GM21367 (cell line): ENCODE data around the gene NEURL1.
"Not testable (repeated sequence)": the region's sequence is repeated elsewhere in the genome, so short reads cannot be mapped to it uniquely, and the experiment has no call there.

Experiments used
- ATAC-seq: cut with Tn5 transposase; IDR thresholded peaks from one replicate; pipeline ENCODE4 v1.9.1; 2021; ENCODE audit not compliant: unreplicated experiment

NEURL1 gene

DNA sequence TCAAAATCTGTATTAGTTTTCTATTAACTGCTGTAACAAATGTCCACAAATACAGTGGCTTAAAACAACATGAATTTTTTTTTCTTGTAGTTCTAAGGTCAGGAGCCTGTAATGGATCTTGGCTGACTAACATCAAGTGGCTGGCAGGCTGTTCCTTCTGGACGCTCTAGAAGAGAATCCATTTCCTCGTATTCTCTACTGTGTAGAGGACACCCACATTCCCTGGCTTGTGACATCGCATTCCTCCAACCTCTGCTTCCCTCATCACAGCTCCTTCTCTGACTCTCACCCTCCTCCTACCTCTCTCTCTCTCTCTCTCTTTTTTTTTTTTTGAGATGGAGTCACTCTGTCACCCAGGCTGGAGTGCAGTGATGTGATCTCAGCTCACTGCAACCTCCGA, 30.0 kb upstream of the NEURL1 start:
- no peak for ATAC-seq

DNA sequence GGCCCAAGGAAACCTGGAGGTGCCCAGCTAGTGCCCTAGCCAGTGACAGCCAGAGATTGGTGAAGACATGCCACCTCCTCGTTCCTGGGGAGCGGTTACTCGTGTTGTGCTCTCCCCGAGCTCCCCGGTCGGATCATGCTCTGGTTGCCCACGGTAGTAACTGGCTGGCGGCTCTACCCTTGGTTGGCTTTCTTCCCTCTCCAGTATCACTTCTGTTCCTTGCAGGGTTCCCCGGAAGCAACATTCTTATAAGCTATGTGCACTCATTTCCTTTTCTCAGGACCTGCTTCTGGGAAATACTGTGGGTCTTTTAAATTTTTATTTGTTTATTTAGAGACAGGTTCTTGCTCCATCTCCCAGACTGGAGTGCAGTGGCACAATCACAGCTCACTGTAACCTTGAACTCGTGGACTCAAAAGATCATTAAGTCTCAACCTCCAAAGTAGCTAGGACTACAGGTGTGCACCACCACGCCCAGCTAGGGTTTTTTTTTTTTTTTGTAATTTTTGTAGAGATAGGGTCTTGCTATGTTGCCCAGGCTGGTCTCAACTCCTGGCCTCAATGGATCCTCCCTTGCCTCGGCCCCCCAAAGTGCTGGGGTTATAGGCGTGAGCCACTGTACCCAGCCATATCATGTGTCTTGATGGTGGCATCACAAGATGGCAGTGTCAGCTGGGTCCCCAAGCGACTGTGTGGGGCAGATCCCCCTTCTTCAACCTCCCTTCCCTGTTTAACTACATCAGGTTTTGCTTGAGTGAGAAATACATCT, 27.9 kb upstream of the NEURL1 start:
- ATAC-seq, result no peak

DNA sequence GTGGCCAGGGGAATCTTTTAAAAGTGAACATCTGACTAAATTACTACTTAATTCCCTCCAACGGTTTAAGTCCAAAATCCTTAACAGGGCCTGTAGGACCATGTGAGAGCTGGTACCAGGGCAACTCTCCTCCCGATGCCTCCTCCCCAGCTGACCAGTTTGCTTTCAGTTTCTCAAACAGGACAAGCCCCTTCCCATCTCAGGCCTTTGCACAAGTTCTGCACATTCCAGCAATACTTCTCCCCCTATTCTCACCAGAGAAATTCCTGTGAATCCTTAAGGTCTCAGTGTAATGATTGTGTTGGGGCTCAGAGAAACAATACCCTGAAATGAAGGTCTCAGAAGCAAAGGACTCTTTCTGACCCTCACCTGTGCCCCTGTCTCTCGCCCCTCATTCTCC, 26.8 kb upstream of the NEURL1 start:
- no peak for ATAC-seq

DNA sequence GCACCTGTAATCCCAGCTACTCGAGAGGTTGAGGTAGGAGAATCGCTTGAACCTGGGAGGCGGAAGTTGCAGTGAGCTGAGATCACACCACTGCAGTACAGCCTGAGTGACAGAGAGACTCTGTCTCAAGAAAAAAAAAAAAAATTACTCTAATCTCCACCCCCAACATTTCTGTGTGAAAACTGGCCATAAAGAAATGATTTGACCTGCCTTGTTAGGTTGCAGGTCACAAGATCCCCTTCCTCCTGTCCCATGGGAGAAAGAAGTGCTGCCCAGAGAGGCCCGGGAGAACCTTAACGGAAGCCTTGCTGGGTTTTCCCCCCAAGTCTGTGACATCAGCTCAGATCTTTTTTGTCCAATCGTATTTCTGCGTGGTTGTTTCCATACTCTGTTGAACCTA, 26.1 kb upstream of the NEURL1 start:
- ATAC-seq, result peak; percentile 32

DNA sequence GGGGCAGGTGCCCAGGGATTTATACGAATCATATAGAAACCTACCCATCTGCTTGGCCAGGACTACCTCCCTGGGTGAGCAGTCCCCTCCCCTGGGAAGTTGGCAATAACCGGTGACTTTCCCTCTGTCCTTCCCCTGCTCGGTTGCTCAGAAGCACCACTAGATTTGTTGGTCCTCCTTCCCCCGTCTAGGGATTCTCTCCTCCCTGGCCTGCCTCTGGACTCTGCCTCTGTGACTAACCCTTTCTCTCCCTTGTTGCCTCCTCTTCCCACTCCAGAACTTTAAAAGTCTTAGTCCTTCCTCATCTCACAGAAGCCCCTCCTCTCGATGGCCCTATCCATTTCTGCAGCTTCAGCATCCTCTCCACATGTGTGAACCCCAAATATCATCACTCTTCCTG, 24.3 kb upstream of the NEURL1 start:
- no peak for ATAC-seq

DNA sequence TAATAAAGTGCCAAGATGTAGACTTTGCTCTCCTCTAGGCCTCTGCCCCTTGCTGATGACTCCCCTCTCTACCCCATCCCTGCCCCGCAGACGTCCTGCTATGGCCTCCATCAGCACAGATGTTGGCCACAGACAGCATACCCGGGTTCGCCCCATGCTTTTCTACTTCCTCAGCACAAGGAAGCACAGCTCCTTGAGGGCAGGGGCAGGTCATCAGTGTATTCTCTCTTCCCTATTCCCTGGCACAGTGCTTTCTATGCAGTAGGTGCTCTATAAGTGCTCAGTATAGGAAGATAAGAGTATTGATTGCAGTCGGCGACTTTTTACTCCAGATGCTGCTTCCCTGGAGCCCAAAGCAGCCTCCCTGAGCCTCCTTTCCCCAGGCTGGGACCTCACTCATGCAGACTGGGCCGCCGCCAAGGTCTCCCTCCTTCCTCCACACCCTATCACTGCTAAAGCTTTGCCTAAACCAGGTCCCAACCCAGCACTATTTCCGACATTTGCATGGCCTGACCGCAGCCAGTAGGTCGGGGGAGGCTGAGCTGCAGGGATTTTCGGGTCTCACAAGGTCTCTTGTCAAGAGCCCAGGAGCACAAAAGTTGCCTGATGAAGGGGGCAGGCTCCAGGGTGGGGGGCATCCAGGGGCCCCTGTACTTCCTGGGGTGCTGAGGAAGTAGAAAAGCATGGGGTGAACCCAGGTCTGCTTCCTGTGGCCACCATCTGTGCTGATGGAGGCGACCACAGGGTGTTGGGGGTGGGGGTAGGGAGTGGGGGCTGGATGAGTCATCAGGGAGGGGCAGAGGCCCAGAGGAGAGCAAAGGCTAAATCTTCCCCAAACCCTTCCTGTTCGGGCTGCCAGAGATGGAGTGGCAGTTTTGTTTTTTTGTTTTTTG, 22.5 kb upstream of the NEURL1 start:
- peak; percentile 67 for ATAC-seq

DNA sequence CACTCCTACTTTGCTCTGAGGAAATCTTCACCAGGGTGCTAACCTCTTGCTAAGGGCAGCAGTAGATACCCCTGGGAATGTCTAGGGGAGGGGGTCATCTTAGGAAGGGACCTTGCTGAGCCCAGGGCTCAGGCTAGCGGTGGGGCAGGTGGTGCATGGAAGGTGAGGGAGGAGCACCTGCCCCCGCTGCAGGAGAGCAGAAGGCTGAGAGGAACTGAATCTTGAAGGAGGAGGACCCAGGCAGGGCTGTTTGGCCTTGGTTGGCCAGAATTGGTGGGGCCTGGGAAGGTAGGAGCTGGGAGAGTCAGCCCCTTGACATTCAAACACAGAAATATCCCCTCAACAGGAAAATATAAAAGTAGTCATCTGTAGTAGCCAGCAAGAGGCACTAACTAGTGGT, 21.5 kb upstream of the NEURL1 start:
- no peak for ATAC-seq

DNA sequence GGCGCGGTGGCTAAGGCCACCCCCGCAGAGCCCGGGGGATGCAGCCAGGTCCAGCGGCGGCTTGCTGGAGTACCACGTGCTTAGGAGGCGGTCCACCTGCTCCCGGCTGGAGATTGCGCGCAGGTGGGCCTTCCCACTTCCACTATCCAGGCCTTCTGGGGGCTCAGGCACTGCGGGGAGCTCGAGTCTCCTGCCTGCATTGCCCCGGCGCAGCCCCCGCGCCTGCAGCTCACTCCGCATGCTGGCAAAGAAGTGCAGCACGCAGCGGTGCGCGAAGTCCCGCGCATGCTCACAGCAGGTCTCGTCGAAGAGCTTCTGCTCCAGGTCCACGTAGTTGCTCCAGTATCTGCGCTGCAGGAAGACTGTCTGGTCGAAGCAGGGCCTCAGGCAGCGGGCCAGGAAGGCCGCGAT, 20.2 kb upstream of the NEURL1 start:
- ATAC-seq, result no peak

DNA sequence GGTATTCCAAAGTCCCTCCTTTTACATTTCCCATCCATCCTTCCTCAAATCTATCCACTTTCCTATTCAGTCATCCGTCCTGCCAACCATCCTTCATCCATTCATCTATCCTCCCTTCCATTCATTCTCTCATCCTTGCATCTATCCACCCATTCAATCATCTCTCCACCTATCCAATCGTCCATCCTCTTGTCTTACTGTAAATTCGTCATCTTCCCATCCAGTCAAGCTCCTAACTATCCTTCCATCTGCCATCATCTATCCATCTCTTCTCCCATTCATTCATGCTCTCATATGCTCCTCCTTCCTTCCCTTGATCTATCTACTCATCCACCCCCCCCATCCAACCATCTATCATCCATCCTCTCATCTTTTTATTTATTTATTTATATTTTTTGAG, 19.4 kb upstream of the NEURL1 start:
- ATAC-seq, result no peak

DNA sequence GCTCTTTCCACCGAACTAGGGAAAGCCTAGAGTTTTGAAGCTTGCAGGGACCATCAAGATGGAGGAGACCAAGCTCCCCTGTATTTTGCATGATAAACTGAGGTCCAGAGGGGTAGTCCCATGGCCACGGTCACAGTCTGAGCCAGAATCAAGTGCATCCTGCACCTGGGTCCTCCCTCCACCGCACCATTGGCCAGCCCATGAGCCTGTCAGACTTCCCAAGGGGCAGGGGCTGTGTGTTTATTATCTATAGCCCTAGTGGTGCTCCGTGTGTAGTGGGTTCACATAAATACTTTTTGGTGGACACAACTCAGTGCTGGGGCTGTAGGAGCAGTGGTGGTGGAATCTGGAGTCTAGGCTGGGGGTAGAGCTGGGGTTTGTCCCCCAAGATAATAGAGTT, 18.1 kb upstream of the NEURL1 start:
- ATAC-seq, result no peak

DNA sequence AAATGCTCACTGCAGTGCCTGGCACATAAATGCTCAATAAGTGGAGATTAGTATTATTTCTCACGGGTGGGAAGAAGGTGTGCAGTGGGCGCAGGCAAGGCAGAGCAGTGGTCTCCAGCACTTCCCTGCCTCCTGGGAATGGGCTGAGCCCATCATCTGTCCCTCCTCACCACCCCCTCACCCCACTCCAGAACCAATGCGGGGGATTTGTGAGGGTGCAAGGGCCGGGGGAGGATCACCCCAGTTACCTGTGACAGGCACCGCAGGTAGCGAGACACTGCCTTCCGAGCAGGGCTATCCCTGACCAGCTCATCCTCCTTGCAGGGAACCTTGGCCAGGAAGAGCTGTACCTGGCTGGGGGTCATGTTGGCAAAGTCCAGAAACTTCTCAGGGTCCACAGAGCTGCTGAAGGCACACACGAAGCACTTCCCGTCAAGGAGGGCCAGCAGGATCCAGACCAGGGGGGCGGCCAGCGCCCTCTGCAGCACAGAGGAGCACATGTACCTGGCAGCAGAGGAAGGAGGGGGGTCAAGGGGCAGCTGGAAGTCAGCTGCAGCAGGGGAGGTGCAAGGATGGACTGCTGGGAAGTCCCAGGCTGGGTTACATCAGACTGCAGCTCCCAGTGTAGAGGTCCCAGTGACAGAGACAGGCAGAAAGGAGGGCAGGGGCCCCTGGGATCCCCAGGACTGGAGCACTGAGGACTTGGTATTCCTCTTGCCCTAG, 17.3 kb upstream of the NEURL1 start:
- ATAC-seq, result no peak

DNA sequence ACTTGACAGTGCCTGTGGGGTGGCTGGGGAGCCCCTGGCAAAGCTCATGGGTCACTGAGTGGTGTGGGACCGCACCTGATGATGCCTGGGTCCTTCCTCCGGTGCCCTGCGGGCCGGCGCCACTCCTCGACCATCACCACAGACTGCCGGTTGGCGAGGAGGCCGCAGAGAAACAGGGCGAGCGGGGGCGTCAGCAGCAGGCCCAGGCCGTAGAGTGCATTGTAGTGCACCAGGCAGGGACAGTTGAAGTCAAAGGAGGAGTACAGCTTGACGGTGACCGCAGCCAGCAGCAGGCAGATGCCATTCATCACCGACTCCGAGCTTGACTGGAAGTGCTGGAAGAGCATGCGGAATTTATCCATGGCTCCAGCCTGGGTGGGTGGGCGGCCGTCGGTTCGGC, 14.8 kb upstream of the NEURL1 start:
- ATAC-seq, result no peak

DNA sequence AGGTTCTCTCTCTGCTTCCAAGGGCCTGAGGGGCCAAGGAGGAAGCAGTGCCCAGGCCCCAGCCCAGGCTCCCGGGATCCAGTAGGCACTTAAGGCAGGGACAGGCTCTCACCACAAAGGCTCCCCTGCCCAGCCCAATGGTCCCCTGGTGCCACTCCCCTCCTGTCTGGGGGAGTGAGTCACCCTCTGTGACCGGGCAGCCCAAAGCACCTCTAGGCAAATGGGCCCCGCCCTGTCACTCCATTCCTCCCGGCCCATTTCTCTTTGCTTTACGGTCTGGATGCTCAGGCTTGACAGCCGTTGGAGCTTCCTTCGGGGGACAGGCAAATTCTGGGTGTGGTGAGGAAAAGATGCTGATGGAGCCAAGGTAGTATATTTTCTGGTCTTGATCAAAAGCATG, 14.4 kb upstream of the NEURL1 start, which contains the start of gene CALHM3:
TSS of gene CALHM3 (minus strand) at position 106 of the 400 bp plus-strand sequence. CDS start 208 bp downstream, outside the sequence.
- ATAC-seq, result no peak

DNA sequence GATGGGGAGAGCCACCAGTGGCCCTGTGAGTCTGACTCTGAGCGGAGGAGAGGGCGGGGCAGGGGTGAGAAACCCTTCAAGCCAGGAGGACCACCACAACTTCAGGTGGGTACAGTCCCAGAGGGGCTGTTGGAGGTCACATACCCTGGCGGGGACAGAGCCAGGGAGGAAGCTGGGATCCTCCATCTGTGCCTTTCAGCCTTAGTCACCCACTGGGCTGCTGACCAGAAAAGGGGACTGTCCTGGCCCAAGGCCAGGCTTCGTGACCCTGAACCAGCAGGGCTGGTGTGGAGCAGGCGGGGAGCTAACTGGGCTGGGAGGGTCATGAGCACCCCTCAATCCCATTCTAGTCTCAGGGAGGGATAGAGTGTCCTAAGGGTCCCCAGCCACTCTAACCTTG, 13.0 kb upstream of the NEURL1 start:
- no peak for ATAC-seq

DNA sequence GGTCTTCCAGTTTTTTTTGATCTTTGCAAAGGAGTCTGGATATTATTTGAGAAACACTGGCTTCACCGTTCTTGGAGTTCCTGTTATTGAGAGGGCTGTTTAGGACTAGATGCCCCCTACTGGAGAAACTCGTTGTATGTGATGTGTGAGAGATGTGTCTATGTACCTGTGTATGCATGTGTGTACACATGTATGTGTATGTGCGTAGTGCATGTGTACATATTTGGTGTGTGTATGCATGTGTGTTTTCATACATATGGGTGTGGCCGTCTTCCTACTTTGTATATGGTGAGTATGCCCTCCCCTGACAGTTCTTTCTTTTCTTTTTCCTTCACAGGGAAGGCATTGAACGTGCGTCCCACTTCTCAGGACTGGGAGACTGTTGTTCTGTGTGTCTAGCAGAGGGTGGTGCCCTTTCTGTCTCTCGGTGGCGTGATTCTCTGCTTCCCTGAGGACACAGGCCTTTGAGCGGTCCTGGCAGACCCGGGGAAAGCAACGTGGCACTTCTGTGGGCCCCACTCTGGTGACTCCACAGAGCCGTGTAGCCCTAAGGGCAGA, 11.5 kb upstream of the NEURL1 start:
- ATAC-seq, result peak; percentile 71

DNA sequence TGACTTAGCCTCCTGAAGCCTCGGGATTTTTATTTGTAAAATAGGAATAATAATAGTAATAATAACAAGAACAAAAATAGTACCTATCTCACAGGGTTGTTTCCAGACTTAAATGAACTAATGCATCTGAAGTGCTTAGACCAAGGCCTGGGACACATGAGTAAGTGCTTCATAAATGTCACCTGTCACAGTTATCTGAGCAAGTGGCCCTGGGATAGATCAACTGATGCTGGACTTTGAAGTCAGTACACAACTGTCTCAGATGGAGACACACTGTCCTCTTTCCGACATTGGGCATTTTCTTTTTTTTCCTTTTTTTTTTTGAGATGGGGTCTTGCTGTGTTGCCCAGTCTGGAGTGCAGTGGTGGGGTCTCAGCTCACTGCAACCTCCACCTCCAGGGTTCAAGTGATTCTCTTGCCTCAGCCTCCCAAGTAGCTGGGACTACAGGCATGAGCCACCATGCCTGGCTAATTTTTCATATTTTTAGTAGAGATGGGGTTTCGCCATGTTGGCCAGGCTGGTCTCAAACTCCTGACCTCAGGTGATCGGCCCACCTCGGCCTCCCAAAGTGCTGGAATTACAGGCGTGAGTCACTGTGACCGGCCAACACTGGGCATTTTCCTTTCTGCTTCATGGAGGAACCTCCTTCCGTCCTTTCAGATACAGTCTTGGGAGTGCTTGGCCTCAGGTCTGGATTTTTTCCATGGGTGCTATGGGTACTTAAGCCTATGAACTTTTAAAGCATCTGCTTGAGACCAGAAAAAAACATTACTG, 6.7 kb upstream of the NEURL1 start:
- not testable (repeated sequence) for ATAC-seq

DNA sequence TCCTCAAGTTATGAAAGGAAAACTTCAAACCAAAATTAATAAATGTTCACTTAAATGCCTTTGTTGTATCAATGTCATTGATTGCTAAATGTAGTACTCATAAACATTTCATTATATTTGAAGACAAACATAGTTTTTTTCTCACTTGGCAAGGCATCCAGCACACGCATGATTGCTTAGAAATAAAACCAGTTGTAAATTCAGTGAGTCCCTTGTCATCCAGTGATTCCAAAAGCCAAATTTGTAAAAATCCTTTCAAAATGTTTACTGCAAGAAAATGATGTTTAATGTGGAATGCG, 6.1 kb upstream of the NEURL1 start:
- no peak for ATAC-seq

DNA sequence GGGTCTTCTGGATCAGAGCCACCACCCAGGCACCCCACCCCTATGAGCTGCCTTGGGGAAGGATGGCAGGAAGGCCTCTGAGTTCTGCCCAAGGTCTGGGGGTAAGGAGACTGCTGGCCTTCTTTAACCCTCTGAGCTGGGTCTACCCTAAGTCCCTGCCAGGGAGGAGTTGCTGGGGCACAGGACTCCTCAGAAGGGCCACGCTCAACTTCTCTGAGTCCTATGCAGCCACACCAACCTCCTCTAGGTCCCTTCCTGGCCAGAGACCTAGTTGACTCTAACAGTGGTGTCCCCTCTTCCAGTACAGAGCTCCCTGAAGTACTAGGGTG, 2.6 kb upstream of the NEURL1 start:
- ATAC-seq, result no peak

DNA sequence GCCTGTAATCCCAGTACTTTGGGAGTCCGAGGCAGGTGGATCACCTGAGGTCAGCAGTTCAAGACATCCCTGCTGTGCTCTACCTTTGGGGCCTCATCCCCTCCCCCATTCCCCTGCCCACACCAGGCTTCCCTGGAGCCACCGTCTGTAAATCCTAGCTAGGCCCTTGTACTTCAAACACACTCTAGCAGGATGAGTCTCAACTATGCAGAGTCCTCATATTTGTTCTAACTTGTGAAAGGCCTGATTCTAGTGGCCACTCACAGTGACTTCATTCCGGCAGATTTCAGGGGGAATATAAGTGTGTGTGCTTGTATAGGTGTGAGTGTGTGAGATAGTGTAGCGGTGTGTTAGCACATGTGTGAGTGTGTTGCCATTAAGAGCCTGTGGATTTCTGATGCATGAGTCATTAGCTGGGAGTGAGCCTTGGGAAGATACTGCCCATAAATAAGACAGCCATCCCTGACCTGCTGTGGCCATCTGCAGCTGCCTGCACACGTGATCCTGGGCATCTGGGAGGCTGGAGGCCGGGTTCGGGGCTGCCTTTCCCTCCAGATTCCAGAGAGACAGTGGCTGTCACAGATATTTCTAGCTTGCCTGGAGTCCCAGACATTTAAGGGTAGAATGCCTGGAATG, 1.7 kb upstream of the NEURL1 start:
- no peak for ATAC-seq

DNA sequence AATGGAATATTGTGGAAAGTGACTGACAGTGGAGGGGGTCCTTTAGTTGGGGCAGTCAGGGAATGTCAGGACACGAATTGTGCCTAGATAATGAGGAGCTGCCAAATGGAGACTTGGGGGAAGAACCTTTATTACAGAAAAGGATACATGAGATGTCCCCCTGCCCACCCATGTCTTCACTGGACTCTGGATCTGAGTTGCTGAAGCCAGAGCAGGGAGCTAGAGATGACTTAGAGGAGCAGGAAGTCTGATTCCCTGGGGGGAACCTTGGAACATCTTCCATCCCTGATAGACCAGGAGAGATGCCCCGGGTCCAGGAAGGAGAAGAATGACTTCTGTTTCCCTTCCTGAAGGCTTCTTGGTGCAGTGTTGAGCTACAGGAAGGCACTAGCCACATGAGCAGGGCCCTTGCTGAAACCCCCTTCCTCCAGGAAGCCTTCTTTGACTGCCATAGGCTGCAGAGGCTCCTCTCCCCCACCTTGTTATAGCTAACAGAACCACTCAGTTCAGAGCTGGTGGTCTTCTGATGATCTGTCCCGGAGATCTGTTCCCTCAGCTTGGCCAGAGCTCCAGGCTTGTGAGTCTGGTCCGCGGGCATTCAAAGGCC, 747 bp upstream of the NEURL1 start:
- ATAC-seq, result no peak
